SK-N-SH (cell line): Measurements from ENCODE around the gene PREPL. TPM values are rescaled to one million over a fixed set of nuclear protein-coding genes. Genes with fewer than 3 reads are reported as not detected.

ENCODE experiments used
- CTCF ChIA-PET: fragments of 300-600, 350-600 bp; formaldehyde crosslinking; extraction: SDS; loops from one replicate; lab custom pipeline; 2021; lab: Yijun Ruan, JAX
- POLR2A ChIA-PET: fragments of 350-600 bp; sonication (Branson Sonifier 250); formaldehyde crosslinking; extraction: SDS; loops from one replicate; lab custom pipeline; 2020; ENCODE audit warnings: antibody characterized with exemption, inconsistent platforms; lab: Yijun Ruan, JAX
- DNase-seq: peaks from one replicate; pipeline ENCODE4 v3.0.0; 2012
- H2AFZ ChIP-seq: fragments of 200-600 bp; sonication (generic); 2 replicates; pipeline ENCODE4 v1.8.1; 2016; ENCODE audit warnings: antibody characterized with exemption, mild to moderate bottlenecking, low read depth
- H3F3A ChIP-seq: fragments of 200-600 bp; sonication (generic); replicated peaks from 2 replicates; pipeline ENCODE3; 2016; ENCODE audit warnings: antibody characterized with exemption, mild to moderate bottlenecking; ENCODE audit not compliant: insufficient read depth
- H3K27ac ChIP-seq, 2 experiments: fragments of 200-500 bp in 1 of 2; fragments of 200-600 bp in 1 of 2; sonication (Bioruptor generic) in 1 of 2; sonication (generic), shearing (Covaris generic) in 1 of 2; 2 replicates each; pipeline versions ENCODE4 v1.5.1 to v1.6.1; 2014 to 2016; ENCODE audit warnings: low read depth in 2 of 2, inconsistent platforms in 1 of 2, low read length in 1 of 2, mild to moderate bottlenecking in 1 of 2, mixed read lengths in 1 of 2
- H3K27me3 ChIP-seq: fragments of 200-600 bp; sonication (generic), shearing (Covaris generic); 2 replicates; pipeline ENCODE4 v1.6.1; 2016; ENCODE audit warnings: mixed run types; ENCODE audit not compliant: insufficient read depth
- H3K36me3 ChIP-seq, 2 experiments: fragments of 200-500 bp in 1 of 2; fragments of 200-600 bp in 1 of 2; sonication (Bioruptor generic) in 1 of 2; sonication (generic) in 1 of 2; replicated peaks in 1 of 2; 2 replicates each; pipeline versions ENCODE3 to v1.5.1; 2014 to 2016; ENCODE audit warnings: low read length in 1 of 2, mild to moderate bottlenecking in 1 of 2; ENCODE audit not compliant: insufficient read depth in 2 of 2, control insufficient read depth in 1 of 2
- H3K4me1 ChIP-seq, 2 experiments: fragments of 200-500 bp in 1 of 2; fragments of 200-600 bp in 1 of 2; sonication (Bioruptor generic) in 1 of 2; sonication (generic), shearing (Covaris generic) in 1 of 2; 2 replicates each; pipeline versions ENCODE4 v1.5.1 to v1.6.1; 2014 to 2016; ENCODE audit warnings: low read depth in 1 of 2, low read length in 1 of 2, mixed run types in 1 of 2; ENCODE audit not compliant: insufficient read depth in 2 of 2, control insufficient read depth in 1 of 2
- H3K4me2 ChIP-seq: fragments of 200-600 bp; sonication (generic), shearing (Covaris generic); 2 replicates; pipeline ENCODE4 v1.6.1; 2017; ENCODE audit warnings: mixed run types
- H3K4me3 ChIP-seq, 2 experiments: fragments of 200-500 bp in 1 of 2; fragments of 200-600 bp in 1 of 2; sonication (Bioruptor generic) in 1 of 2; sonication (generic), shearing (Covaris generic) in 1 of 2; 2 replicates each; pipeline versions ENCODE4 v1.5.1 to v1.8.1; 2014 to 2016; ENCODE audit warnings: low read depth in 2 of 2, inconsistent platforms in 1 of 2, low read length in 1 of 2, mild to moderate bottlenecking in 1 of 2, mixed read lengths in 1 of 2, moderate library complexity in 1 of 2
- H3K79me2 ChIP-seq: fragments of 200-600 bp; sonication (generic); 2 replicates; pipeline ENCODE4 v1.8.1; 2017; ENCODE audit warnings: mild to moderate bottlenecking; ENCODE audit not compliant: insufficient read depth
- H3K9ac ChIP-seq: fragments of 200-600 bp; sonication (generic); 2 replicates; pipeline ENCODE4 v1.6.1; 2017; ENCODE audit warnings: mixed run types
- H3K9me2 ChIP-seq: fragments of 200-600 bp; sonication (generic); 2 replicates; pipeline ENCODE4 v1.6.1; 2017; ENCODE audit warnings: mixed run types
- H3K9me3 ChIP-seq: fragments of 200-600 bp; sonication (generic); 2 replicates; pipeline ENCODE4 v1.6.1; 2017; ENCODE audit warnings: mixed run types, mild to moderate bottlenecking, moderate library complexity
- H4K20me1 ChIP-seq: fragments of 200-600 bp; sonication (generic); 2 replicates; pipeline ENCODE4 v1.6.1; 2017; ENCODE audit warnings: mild to moderate bottlenecking, mixed run types; ENCODE audit not compliant: insufficient read depth
- CHD2 ChIP-seq: fragments of 150-350 bp; IDR thresholded peaks from 2 replicates; pipeline ENCODE4 v1.6.1; 2018; ENCODE audit warnings: low read length; ENCODE audit not compliant: partially characterized antibody
- ELF1 ChIP-seq: IDR thresholded peaks from 2 replicates; pipeline ENCODE4 v1.4.0; 2012
- EP300 ChIP-seq, 2 experiments: IDR thresholded peaks; 2 replicates each; pipeline versions ENCODE4 v1.4.0 to v1.6.1; 2012; ENCODE audit warnings: borderline replicate concordance in 1 of 2, low read depth in 1 of 2, low read length in 1 of 2
- FOXJ3 ChIP-seq: sonication (generic); formaldehyde crosslinking; IDR thresholded peaks from 2 replicates; pipeline ENCODE4 v1.5.1; 2020; ENCODE audit warnings: mild to moderate bottlenecking, missing genetic modification reagents
- FOXM1 ChIP-seq: IDR thresholded peaks from 2 replicates; pipeline ENCODE4 v1.4.0; 2012; ENCODE audit warnings: low read depth, mild to moderate bottlenecking
- GABPA ChIP-seq: IDR thresholded peaks from 2 replicates; pipeline ENCODE4 v1.4.0; 2012; ENCODE audit warnings: low read depth, mild to moderate bottlenecking
- JUND ChIP-seq: IDR thresholded peaks from 2 replicates; pipeline ENCODE4 v1.4.0; 2012
- MEF2A ChIP-seq: IDR thresholded peaks from 2 replicates; pipeline ENCODE4 v1.4.0; 2012; ENCODE audit warnings: low read depth, borderline replicate concordance
- MXI1 ChIP-seq: IDR thresholded peaks from 2 replicates; pipeline ENCODE4 v1.6.1; 2012; ENCODE audit warnings: mild to moderate bottlenecking, low read depth, low read length, improper control_type of control experiment
- PBX3 ChIP-seq: IDR thresholded peaks from 2 replicates; pipeline ENCODE4; 2012
- POLR2AphosphoS5 ChIP-seq: IDR thresholded peaks from 2 replicates; pipeline ENCODE4 v1.6.1; 2012; ENCODE audit warnings: low read depth, low read length
- RAD21 ChIP-seq: IDR thresholded peaks from 2 replicates; pipeline ENCODE4 v1.6.1; 2012; ENCODE audit warnings: mild to moderate bottlenecking, low read length
- RCOR1 ChIP-seq: fragments of 150-350 bp; IDR thresholded peaks from 2 replicates; pipeline ENCODE4 v1.6.1; 2017; ENCODE audit warnings: antibody characterized with exemption, low read length
- REST ChIP-seq: IDR thresholded peaks from 2 replicates; pipeline ENCODE4 v1.6.1; 2012; ENCODE audit warnings: mild to moderate bottlenecking, low read depth, low read length, moderate library complexity
- RFX5 ChIP-seq: IDR thresholded peaks from 2 replicates; pipeline ENCODE4 v1.6.1; 2012; ENCODE audit warnings: mild to moderate bottlenecking, improper control_type of control experiment, low read length
- SIN3A ChIP-seq: IDR thresholded peaks from 2 replicates; pipeline ENCODE4 v1.6.1; 2012; ENCODE audit warnings: low read depth, mild to moderate bottlenecking, low read length, moderate library complexity, borderline replicate concordance
- SMC3 ChIP-seq: IDR thresholded peaks from 2 replicates; pipeline ENCODE4 v1.6.1; 2012; ENCODE audit warnings: low read depth, low read length, improper control_type of control experiment
- TEAD4 ChIP-seq: IDR thresholded peaks from 2 replicates; pipeline ENCODE4 v1.4.0; 2012; ENCODE audit warnings: mild to moderate bottlenecking, borderline replicate concordance; ENCODE audit not compliant: insufficient read depth
- USF1 ChIP-seq: IDR thresholded peaks from 2 replicates; pipeline ENCODE4 v1.4.0; 2012; ENCODE audit warnings: low read depth, borderline replicate concordance
- YY1 ChIP-seq: IDR thresholded peaks from 2 replicates; pipeline ENCODE4 v1.4.0; 2012; ENCODE audit warnings: low read depth, mild to moderate bottlenecking
- WGBS: methylation state at CpG from one replicate; pipeline ENCODE4 v1.1.6; 2017; ENCODE audit warnings: low lambda C conversion rate; 5-methylcytosine and 5-hydroxymethylcytosine counted together
- polyA plus RNA-seq, 3 experiments: library from polyadenylated mRNA; depleted of rRNA; stranded (reverse); fragments of >200 nt; gene quantifications; 2 replicates each; pipeline ENCODE4 v1.2.3, GENCODE V29; 2012

The PREPL gene
- polyA plus RNA-seq, 1 of the 3 experiments (the other 2 are of a cell fraction): 22.6 TPM

GRCh38 chr2:44335806-44336538 lies 25.3 kb downstream of the PREPL start (continued):
- TF ChIP-seq TEAD4: no peak

GRCh38 chr2:44333994-44334393 lies 27.3 kb downstream of the PREPL start:
- no peak for DNase-seq
- H2AFZ ChIP-seq: no peak overlapping the region
- ChIA-PET POLR2A (no interaction called here), CTCF (interaction anchor here (0.8 to 1.7 kb wide), 2 partner anchors 15 to 59 kb away, joined by 3 to 5 read pairs; no protein-coding TSS in a partner anchor)
- H3K4me1 ChIP-seq: no peaks in the 10 kb centered on the region
- no peak overlapping the region for H3K9ac ChIP-seq
- H3K27ac ChIP-seq: no peak overlapping the region
- peaks cover 62 to 68% of the 10 kb centered on the region in 2 experiments for H3K36me3 ChIP-seq
- no peaks in the 10 kb centered on the region for H4K20me1 ChIP-seq
- TF ChIP-seq FOXM1 (no peak), USF1 (no peak), EP300 (IDR thresholded peaks at IDR 0.05; ENCODE audit: borderline replicate concordance in 1 of 2, low read depth in 1 of 2, low read length in 1 of 2) (no peak), FOXJ3 (CRISPR knock-in tag) (no peak), JUND (no peak), GABPA (no peak), RCOR1 (no peak), YY1 (no peak), ELF1 (no peak), MEF2A (no peak), RFX5 (no peak), RAD21 (no peak), SIN3A (no peak), MXI1 (no peak), SMC3 (no peak), TEAD4 (no peak), POLR2AphosphoS5 (no peak)
- TF ChIP-seq, all 33 proteins: peak for 0
- Histone ChIP-seq H3K4me2 (no peak overlapping the region), H3K9me2 (no peaks in the 10 kb centered on the region), H3F3A (peaks cover 5% of the 10 kb centered on the region), H3K9me3 (no peaks in the 10 kb centered on the region), H3K4me3 (no peak overlapping the region), H3K27me3 (no peaks in the 10 kb centered on the region), H3K79me2 (no peaks in the 10 kb centered on the region)
- 86% methylated on average over 1 of the region's 1 CpG for WGBS

GRCh38 chr2:44330801-44331200 lies 30.5 kb downstream of the PREPL start:
- 100% methylated on average over 1 of the region's 1 CpG for WGBS
- H3K27ac ChIP-seq: no peak overlapping the region
- no peaks in the 10 kb centered on the region for H3K9me2 ChIP-seq
- H3K79me2 ChIP-seq: no peaks in the 10 kb centered on the region
- no peak overlapping the region for H2AFZ ChIP-seq
- H3K4me1 ChIP-seq: no peaks in the 10 kb centered on the region
- no peaks in the 10 kb centered on the region for H3K27me3 ChIP-seq
- peaks cover under 1% of the 10 kb centered on the region for H3F3A ChIP-seq
- ChIA-PET CTCF (no interaction called here), POLR2A (interaction anchor here (0.6 kb wide), 1 partner anchor 260 kb away, joined by 3 read pairs; no protein-coding TSS in a partner anchor)
- H3K36me3 ChIP-seq: peaks cover 57 to 60% of the 10 kb centered on the region in 2 experiments
- H3K9ac ChIP-seq: no peak overlapping the region
- DNase-seq: no peak
- no peaks in the 10 kb centered on the region for H4K20me1 ChIP-seq
- H3K4me3 ChIP-seq: no peak overlapping the region
- no peak overlapping the region for H3K4me2 ChIP-seq
- H3K9me3 ChIP-seq: no peaks in the 10 kb centered on the region
- TF ChIP-seq PBX3 (no peak), JUND (no peak), REST (no peak), ELF1 (no peak), CHD2 (no peak)
